Retinal pigment epithelial cell (primary cell): ENCODE data around the gene SNX27.

Experiments used
- DNase-seq: peaks from one replicate; pipeline ENCODE4 v3.0.0-alpha.2; 2010; ENCODE audit warnings: low read depth
- H3K4me3 ChIP-seq: 2 replicates; pipeline ENCODE4 v1.5.1; 2011; ENCODE audit warnings: mild to moderate bottlenecking, low read length, control low read depth, moderate library complexity
- TF ChIP-seq, protein P1 (sequence below): conservative IDR thresholded peaks from 2 replicates; pipeline ENCODE4 v1.5.1; 2011; ENCODE audit warnings: low read depth, low read length, control low read depth, inconsistent platforms

Gene SNX27

DNA sequence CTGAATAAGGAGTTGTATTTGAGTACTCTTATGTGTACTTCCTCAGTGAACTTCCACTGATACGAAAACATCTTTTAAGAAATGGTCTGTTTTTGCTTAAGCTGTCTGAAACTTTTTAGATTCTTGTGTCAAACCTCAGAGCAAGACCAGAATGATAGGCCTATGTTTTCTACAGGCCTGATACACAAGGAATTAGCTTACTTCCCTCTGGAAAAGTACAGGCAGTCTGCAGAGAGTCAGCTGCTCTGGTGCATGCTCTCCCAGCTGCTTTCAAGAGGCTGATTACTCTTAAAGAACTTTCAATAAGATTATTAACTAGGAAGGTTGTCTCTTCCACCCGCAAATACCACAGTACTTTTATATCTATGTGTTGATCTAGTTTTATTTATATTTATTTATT, 9.5 kb downstream of the SNX27 start:
- DNase-seq: no peak
- TF ChIP-seq, protein P1, sequence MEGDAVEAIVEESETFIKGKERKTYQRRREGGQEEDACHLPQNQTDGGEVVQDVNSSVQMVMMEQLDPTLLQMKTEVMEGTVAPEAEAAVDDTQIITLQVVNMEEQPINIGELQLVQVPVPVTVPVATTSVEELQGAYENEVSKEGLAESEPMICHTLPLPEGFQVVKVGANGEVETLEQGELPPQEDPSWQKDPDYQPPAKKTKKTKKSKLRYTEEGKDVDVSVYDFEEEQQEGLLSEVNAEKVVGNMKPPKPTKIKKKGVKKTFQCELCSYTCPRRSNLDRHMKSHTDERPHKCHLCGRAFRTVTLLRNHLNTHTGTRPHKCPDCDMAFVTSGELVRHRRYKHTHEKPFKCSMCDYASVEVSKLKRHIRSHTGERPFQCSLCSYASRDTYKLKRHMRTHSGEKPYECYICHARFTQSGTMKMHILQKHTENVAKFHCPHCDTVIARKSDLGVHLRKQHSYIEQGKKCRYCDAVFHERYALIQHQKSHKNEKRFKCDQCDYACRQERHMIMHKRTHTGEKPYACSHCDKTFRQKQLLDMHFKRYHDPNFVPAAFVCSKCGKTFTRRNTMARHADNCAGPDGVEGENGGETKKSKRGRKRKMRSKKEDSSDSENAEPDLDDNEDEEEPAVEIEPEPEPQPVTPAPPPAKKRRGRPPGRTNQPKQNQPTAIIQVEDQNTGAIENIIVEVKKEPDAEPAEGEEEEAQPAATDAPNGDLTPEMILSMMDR: no peak
- H3K4me3 ChIP-seq: no peak overlapping the region

DNA sequence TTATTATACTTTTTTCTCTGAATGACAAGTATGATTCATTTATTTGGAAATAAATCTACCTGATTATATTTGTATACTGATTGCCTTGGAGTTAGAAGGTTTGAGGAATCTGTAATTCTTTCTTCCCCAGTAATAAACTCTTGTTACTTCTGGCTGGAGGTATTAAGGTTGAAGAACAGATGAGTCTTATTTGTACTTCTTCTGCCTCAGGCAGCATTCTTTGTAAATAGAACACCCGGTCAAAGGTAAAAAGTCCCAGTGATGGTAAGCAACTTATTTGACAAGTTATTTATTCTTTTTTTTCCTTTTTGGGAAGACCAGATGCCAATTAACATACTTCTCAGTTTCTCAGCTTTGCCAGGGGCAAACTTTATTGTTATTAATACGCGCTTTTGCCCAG, 12.9 kb downstream of the SNX27 start:
- H3K4me3 ChIP-seq: no peak overlapping the region
- no peak for DNase-seq
- TF ChIP-seq, protein P1: no peak

DNA sequence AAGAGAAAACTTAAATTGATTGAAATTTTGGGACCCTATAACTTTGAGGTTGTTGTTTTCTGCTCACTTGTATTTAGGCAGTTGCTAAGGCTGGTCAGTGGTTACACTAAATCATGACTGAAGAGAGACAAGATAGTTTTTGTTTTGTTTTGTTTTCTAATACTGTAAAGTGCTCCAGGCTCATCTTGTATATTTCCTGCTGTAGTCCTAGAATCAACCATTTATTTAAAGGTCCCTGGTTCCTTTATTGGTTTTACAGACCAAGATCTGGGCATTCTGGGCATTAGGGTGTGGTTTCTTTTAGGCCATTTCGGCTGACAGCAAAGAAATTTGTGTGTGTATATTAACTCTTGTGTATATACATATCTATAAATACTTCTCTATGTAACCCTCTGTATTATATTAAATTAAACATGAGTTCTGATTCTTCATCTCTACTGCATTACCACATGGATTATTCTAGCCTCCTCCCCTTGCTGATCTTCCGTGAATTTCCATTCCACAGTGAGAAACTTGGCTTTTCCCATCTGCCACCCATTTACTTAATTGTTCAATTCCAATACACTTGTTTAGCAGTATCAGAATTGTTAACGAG, 15.0 kb downstream of the SNX27 start:
- TF ChIP-seq, protein P1: no peak
- DNase-seq: no peak
- no peak overlapping the region for H3K4me3 ChIP-seq

DNA sequence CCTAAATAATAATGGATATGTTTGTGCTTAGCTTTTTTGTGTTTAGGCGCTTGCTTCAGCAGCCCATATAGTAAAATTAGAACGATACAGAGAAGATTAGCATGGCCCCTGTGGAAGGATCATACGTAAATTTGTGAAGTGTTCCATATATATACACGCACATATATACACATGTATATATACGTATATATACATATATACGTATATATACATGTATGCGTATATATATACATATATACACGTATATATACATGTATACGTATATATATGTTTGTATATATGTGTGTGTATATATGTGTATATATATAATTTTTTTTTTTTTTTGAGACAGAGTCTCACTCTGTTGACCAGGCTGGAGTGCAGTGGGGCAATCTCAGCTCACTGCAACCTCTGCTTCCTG, 17.4 kb downstream of the SNX27 start:
- DNase-seq: no peak
- no peak overlapping the region for H3K4me3 ChIP-seq
- TF ChIP-seq, protein P1: no peak

DNA sequence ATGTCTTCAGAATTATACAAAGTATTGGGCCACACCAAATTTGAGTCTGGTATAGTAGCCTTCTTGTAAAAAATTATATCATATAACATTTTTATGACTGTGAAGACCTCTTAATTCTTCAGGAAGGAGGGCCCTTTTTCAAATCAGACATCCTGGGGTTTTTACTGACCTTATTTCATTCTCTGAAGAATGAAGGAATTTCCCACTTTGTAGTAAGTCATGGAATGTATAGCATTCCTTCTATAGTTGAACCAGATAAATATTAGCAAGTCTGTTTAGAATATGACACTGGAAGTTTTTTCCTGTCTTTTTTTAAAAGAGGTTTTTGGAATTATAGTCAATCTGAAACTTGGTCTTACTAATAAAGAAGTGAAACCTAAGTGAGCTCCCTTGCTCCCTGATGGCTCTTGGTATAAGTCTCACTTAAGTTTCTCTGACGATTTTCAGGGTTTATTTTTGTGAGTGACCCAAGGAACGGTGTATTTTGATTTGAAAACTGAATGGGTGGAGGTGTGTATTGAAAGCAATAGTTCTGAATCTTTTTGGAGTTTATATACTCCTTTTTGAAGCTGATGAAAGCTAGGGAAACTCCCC, 23.7 kb downstream of the SNX27 start:
- TF ChIP-seq, protein P1: no peak
- no peak for DNase-seq
- H3K4me3 ChIP-seq: no peak overlapping the region

DNA sequence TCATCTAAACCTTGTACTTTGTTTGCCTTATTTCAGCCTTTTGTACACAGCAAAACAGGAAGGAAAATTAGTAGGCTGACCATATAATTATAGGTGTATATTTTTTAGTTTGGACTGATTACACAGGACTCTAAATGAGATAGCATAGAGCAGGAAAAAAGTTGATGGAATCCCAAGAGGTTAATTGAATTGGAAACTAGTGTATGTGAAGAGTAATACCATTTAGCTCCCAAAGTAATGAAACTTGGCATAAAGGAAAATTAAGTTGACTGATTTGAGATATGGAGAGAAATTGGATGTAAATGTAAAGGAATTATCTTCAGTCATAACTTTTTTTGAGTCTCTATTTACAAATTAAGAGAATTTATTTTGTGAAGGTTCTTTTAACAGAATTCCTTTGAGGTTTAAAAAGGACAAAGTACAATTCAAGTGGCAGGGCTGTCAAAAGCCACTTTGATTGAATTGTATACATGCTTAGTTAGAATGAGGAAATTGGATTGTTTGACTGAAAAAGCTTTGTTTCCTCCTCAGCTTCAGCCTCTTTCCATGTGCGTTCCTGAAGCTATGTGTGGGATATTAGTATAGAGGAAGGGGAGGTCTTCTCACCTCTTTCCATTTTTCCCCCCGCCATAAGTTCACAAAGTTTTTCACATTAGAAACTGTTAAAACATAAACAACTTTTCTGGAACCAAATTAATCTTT, 26.4 kb downstream of the SNX27 start:
- TF ChIP-seq, protein P1: no peak
- DNase-seq: no peak
- no peak overlapping the region for H3K4me3 ChIP-seq

DNA sequence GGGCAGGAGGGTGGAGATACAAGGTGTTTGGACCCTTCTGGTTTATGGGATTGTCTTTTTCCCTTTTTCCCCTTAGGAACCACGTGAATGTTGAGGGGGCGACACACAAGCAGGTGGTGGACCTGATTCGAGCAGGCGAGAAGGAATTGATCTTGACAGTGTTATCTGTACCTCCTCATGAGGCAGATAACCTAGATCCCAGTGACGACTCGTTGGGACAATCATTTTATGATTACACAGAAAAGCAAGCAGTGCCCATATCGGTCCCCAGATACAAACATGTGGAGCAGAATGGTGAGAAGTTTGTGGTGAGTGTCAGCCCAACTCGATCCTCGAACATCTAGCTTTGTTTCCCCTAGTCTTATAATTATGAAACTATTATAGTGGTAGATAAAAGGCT, 27.0 kb downstream of the SNX27 start:
- TF ChIP-seq, protein P1: no peak
- DNase-seq: no peak
- H3K4me3 ChIP-seq: no peak overlapping the region
